A549 (cell line): ENCODE results near the gene RXRA. TPM values are rescaled to one million over a fixed set of nuclear protein-coding genes. Genes with fewer than 3 reads are reported as not detected.

Experiments
- ATAC-seq, 2 experiments: fragments of 200-7000 bp in 1 of 2; fragments of >200 bp in 1 of 2; cut with Nextera tagmentation in 1 of 2; cut with Tn5 transposase in 1 of 2; 3 replicates each; pipeline versions ENCODE4 v1.8.0 to v1.9.1; 2018 to 2020; ENCODE audit warnings: mild to moderate bottlenecking in 1 of 2, moderate library complexity in 1 of 2
- CTCF ChIA-PET: fragments of 300-600 bp; sonication (Branson Sonifier 250); formaldehyde crosslinking; extraction: SDS; loops from one replicate; lab custom pipeline; 2021; ENCODE audit warnings: antibody characterized with exemption, inconsistent platforms; lab: Yijun Ruan, JAX
- POLR2A ChIA-PET: fragments of 350-600 bp; formaldehyde crosslinking; extraction: SDS; loops from one replicate; lab custom pipeline; 2021; ENCODE audit warnings: antibody characterized with exemption, inconsistent platforms; lab: Yijun Ruan, JAX
- DNase-seq, 2 experiments: peaks; one replicate each; pipeline versions ENCODE4 v3.0.0 to v3.0.0-alpha.2; 2011 to 2016; ENCODE audit warnings: low read depth in 1 of 2, low spot score in 1 of 2
- FAIRE-seq: peaks from 2 replicates; lab custom pipeline; 2011; peaks lifted over from hg19 to GRCh38; lab: Jason Lieb, UNC
- H3K27ac ChIP-seq, 2 experiments: fragments of >200 bp; sonication (Bioruptor Twin); formaldehyde crosslinking; 3 replicates each; pipeline ENCODE4 v1.5.1; 2016 to 2017
- H3K4me1 ChIP-seq: fragments of >200 bp; sonication (Bioruptor Twin); formaldehyde crosslinking; 3 replicates; pipeline ENCODE4 v1.6.1; 2016
- H3K4me2 ChIP-seq: fragments of >200 bp; sonication (Bioruptor Twin); formaldehyde crosslinking; 3 replicates; pipeline ENCODE4 v1.6.1; 2016
- H3K4me3 ChIP-seq: fragments of >200 bp; sonication (Bioruptor Twin); formaldehyde crosslinking; 3 replicates; pipeline ENCODE4 v1.5.1; 2016
- H3K9me3 ChIP-seq: fragments of >200 bp; sonication (Bioruptor Twin); formaldehyde crosslinking; 3 replicates; pipeline ENCODE4 v1.6.1; 2016
- CHD2 ChIP-seq: fragments of 150-350 bp; IDR thresholded peaks from 2 replicates; pipeline ENCODE4 v1.6.1; 2014; ENCODE audit warnings: low read length; ENCODE audit not compliant: partially characterized antibody
- EHF ChIP-seq: fragments of 250-450 bp; sonication (Bioruptor Pico); IDR thresholded peaks from 2 replicates; pipeline ENCODE4 v1.5.0; 2020; ENCODE audit warnings: mild to moderate bottlenecking
- EP300 ChIP-seq, 2 experiments: fragments of >200 bp; sonication (Bioruptor Twin); formaldehyde crosslinking; IDR thresholded peaks; 2 replicates in 1 of 2; 3 replicates in 1 of 2; pipeline ENCODE4 v1.6.1; 2016 to 2017
- FOSL2 ChIP-seq, 2 experiments: fragments of 450-650 bp in 1 of 2; fragments of >200 bp in 1 of 2; sonication (Bioruptor Twin) in 1 of 2; formaldehyde crosslinking; IDR thresholded peaks; 2 replicates each; pipeline versions ENCODE4 v1.5.0 to v1.6.1; 2016 to 2020; ENCODE audit warnings: mild to moderate bottlenecking in 1 of 2, moderate library complexity in 1 of 2
- FOXS1 ChIP-seq: fragments of 250-450 bp; sonication (Bioruptor Pico); IDR thresholded peaks from 2 replicates; pipeline ENCODE4 v1.5.0; 2020; ENCODE audit warnings: mild to moderate bottlenecking, moderate library complexity
- HEYL ChIP-seq: fragments of 250-450 bp; sonication (Bioruptor Pico); IDR thresholded peaks from 2 replicates; pipeline ENCODE4 v1.8.0; 2021; ENCODE audit warnings: mild to moderate bottlenecking, moderate library complexity
- HOXB13 ChIP-seq: fragments of 250-450 bp; sonication (Bioruptor Pico); IDR thresholded peaks from 2 replicates; pipeline ENCODE4 v1.5.0; 2020; ENCODE audit warnings: low read depth, mild to moderate bottlenecking, moderate library complexity
- HOXB5 ChIP-seq: fragments of 250-450 bp; sonication (Bioruptor Pico); IDR thresholded peaks from 2 replicates; pipeline ENCODE4 v1.5.0; 2020; ENCODE audit warnings: mild to moderate bottlenecking, moderate library complexity
- KDM1A ChIP-seq: fragments of 200-600 bp; sonication (generic); IDR thresholded peaks from 2 replicates; pipeline ENCODE4 v1.6.1; 2016; ENCODE audit warnings: low read depth, mild to moderate bottlenecking
- KDM5A ChIP-seq: fragments of 200-600 bp; sonication (generic); IDR thresholded peaks from 2 replicates; pipeline ENCODE4 v1.6.1; 2016; ENCODE audit warnings: antibody characterized with exemption, mild to moderate bottlenecking
- MAZ ChIP-seq: fragments of 150-350 bp; IDR thresholded peaks from 2 replicates; pipeline ENCODE4 v1.6.1; 2014; ENCODE audit warnings: antibody characterized with exemption, low read depth, low read length, borderline replicate concordance
- NFE2L2 ChIP-seq: fragments of 150-350 bp; conservative IDR thresholded peaks from 2 replicates; pipeline ENCODE4 v1.6.1; 2014; ENCODE audit warnings: low read length
- NPAS2 ChIP-seq: fragments of 250-450 bp; sonication (Bioruptor Pico); IDR thresholded peaks from 2 replicates; pipeline ENCODE4 v1.8.0; 2022; ENCODE audit warnings: mild to moderate bottlenecking, moderate library complexity, borderline replicate concordance
- NR3C1 ChIP-seq: fragments of >200 bp; sonication (Bioruptor Twin); formaldehyde crosslinking; IDR thresholded peaks from 3 replicates; pipeline ENCODE4 v1.6.1; 2017
- RARB ChIP-seq: fragments of 250-450 bp; sonication (Bioruptor Pico); IDR thresholded peaks from 2 replicates; pipeline ENCODE4 v1.8.0; 2021; ENCODE audit warnings: mild to moderate bottlenecking, moderate library complexity
- RCOR1 ChIP-seq: fragments of 150-350 bp; IDR thresholded peaks from 2 replicates; pipeline ENCODE4 v1.6.1; 2014; ENCODE audit warnings: antibody characterized with exemption, low read length, low read depth
- RFX5 ChIP-seq: fragments of 450-650 bp; IDR thresholded peaks from 2 replicates; pipeline ENCODE4 v1.7.1; 2014; ENCODE audit warnings: antibody characterized with exemption, mild to moderate bottlenecking, moderate library complexity
- RNF2 ChIP-seq: fragments of 200-600 bp; sonication (generic); IDR thresholded peaks from 2 replicates; pipeline ENCODE4 v1.6.1; 2016; ENCODE audit warnings: low read depth, mild to moderate bottlenecking, antibody characterized with exemption, moderate library complexity, borderline replicate concordance
- SMC3 ChIP-seq: fragments of >200 bp; sonication (Bioruptor Twin); formaldehyde crosslinking; IDR thresholded peaks from 3 replicates; pipeline ENCODE4 v1.6.1; 2018; ENCODE audit warnings: inconsistent platforms
- TP53 ChIP-seq: fragments of 250-450 bp; sonication (Bioruptor Pico); IDR thresholded peaks from 2 replicates; pipeline ENCODE4 v1.5.0; 2021; ENCODE audit warnings: mild to moderate bottlenecking, moderate library complexity
- ZC3H11A ChIP-seq: fragments of 450-650 bp; IDR thresholded peaks from 2 replicates; pipeline ENCODE4 v1.6.1; 2014; ENCODE audit warnings: antibody characterized with exemption, mild to moderate bottlenecking
- ZSCAN20 ChIP-seq: fragments of 250-450 bp; sonication (Bioruptor Pico); IDR thresholded peaks from 2 replicates; pipeline ENCODE4 v1.8.0; 2022; ENCODE audit warnings: mild to moderate bottlenecking, moderate library complexity
- WGBS: methylation state at CpG from one replicate; pipeline ENCODE4 v1.1.6; 2017; ENCODE audit errors: missing lambda C conversion rate; 5-methylcytosine and 5-hydroxymethylcytosine counted together
- polyA plus RNA-seq, 4 experiments: library from polyadenylated mRNA; depleted of rRNA in 3 of 4; stranded (reverse); fragments of >200 nt; fragmentation: RNase III in 1 of 4; extraction: RNeasy Plus Mini Kit Qiagen cat#74134 plus additional on column Dnase treatment in 1 of 4; gene quantifications; 2 replicates in 3 of 4; 3 replicates in 1 of 4; pipeline ENCODE4 v1.2.3, GENCODE V29; 2011 to 2017
- TF ChIP-seq, protein P1 (sequence below): IDR thresholded peaks from 2 replicates; pipeline ENCODE4 v1.6.1; 2012; ENCODE audit warnings: low read depth, borderline replicate concordance
- TF ChIP-seq, protein P2 (sequence below): fragments of 250-450 bp; sonication (Bioruptor Pico); IDR thresholded peaks from 2 replicates; pipeline ENCODE4 v1.5.0; 2021; ENCODE audit warnings: mild to moderate bottlenecking, moderate library complexity, borderline replicate concordance
- TF ChIP-seq, protein P3 (sequence below): fragments of >200 bp; sonication (Bioruptor Twin); formaldehyde crosslinking; IDR thresholded peaks from 2 replicates; pipeline ENCODE4 v1.6.1; 2016
- TF ChIP-seq, protein P4 (sequence below): IDR thresholded peaks from 2 replicates; pipeline ENCODE4 v1.6.1; 2012
- TF ChIP-seq, protein P5 (sequence below): fragments of 150-350 bp; IDR thresholded peaks from 2 replicates; pipeline ENCODE4 v1.6.1; 2014; ENCODE audit warnings: low read depth, mild to moderate bottlenecking, low read length
- TF ChIP-seq, protein P6 (sequence below): fragments of 450-650 bp; IDR thresholded peaks from 2 replicates; pipeline ENCODE4 v1.6.1; 2014; ENCODE audit warnings: antibody characterized with exemption

The RXRA gene
- polyA plus RNA-seq, 2 of the 4 experiments (the other 2 are of a cell fraction): 6.6 to 23.9 TPM

DNA sequence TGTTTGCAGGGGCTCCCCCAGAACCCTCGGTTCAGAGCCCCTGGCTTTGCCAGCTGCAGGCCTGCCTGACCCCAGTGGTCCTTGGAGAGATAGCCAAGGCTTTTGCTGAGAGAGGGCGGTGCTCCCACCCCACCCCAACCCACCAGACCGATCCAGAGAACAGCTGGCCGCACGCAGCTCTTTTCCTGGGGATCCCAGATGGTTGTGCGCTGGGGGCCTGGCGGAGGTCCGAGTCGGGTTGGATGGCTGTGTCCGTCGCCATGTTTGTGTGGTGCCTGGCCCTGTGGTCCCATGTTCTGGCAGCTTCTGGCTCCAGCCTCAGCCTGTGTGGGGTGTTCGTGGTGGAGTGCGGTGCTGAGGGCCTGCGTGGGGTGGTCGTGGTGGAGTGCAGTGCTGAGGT lies 97.5 kb downstream of the RXRA start:
- POLR2A ChIA-PET: no interaction called here
- ATAC-seq: no peak
- no peak for DNase-seq
- no peak for TF ChIP-seq MAZ
- no peak overlapping the region for H3K4me3 ChIP-seq
- FAIRE-seq: no peak
- H3K4me1 ChIP-seq: peaks cover 11% of the 10 kb centered on the region; the same call in 2 of the 3 replicates
- H3K27ac ChIP-seq: no peak overlapping the region
- H3K4me2 ChIP-seq: no peak overlapping the region
- no peaks in the 10 kb centered on the region for H3K9me3 ChIP-seq
- WGBS: 95% methylated on average over 9 of the region's 15 CpGs
- CTCF ChIA-PET: interaction anchor here (1.0 to 1.9 kb wide), 5 partner anchors 10 to 253 kb away, joined by 3 to 7 read pairs (median 5); no protein-coding TSS in a partner anchor

DNA sequence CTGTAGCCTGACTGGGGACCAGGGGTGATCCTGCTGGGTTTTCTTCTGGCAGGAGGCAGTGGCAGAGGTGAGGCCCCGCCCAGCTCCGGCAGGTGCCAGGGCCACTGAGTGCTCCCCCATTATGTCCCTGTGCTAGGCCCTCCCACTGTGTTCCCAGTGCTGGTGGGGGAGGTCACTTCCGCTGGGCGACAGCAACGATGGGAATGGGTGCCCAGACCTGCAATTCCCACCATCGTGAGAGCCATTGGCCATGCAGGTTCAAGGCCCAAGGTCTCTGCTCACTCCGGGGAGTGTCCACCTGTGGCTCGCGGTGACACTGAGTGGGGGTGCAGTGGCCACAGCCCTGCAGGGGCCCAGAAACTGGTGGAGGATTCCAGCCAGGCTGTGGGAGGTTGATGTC lies 98.6 kb downstream of the RXRA start:
- Histone ChIP-seq H3K27ac (no peak overlapping the region), H3K9me3 (no peaks in the 10 kb centered on the region), H3K4me1 (peaks cover 5% of the 10 kb centered on the region; the same call in 1 of the 3 replicates), H3K4me2 (no peak overlapping the region), H3K4me3 (no peak overlapping the region)
- WGBS: 86% methylated on average over 8 of the region's 9 CpGs
- no peak for TF ChIP-seq RARB (CRISPR knock-in tag)
- TF ChIP-seq NR3C1: no peak
- no peak for TF ChIP-seq CHD2
- TF ChIP-seq KDM5A: no peak
- TF ChIP-seq, protein P1, sequence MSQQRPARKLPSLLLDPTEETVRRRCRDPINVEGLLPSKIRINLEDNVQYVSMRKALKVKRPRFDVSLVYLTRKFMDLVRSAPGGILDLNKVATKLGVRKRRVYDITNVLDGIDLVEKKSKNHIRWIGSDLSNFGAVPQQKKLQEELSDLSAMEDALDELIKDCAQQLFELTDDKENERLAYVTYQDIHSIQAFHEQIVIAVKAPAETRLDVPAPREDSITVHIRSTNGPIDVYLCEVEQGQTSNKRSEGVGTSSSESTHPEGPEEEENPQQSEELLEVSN: no peak
- TF ChIP-seq RFX5: no peak
- TF ChIP-seq, protein P2, sequence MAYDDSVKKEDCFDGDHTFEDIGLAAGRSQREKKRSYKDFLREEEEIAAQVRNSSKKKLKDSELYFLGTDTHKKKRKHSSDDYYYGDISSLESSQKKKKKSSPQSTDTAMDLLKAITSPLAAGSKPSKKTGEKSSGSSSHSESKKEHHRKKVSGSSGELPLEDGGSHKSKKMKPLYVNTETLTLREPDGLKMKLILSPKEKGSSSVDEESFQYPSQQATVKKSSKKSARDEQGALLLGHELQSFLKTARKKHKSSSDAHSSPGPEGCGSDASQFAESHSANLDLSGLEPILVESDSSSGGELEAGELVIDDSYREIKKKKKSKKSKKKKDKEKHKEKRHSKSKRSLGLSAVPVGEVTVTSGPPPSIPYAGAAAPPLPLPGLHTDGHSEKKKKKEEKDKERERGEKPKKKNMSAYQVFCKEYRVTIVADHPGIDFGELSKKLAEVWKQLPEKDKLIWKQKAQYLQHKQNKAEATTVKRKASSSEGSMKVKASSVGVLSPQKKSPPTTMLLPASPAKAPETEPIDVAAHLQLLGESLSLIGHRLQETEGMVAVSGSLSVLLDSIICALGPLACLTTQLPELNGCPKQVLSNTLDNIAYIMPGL (CRISPR knock-in tag): no peak
- no peak for TF ChIP-seq ZSCAN20 (CRISPR knock-in tag)
- no peak for TF ChIP-seq EHF (CRISPR knock-in tag)
- no peak for TF ChIP-seq NPAS2 (CRISPR knock-in tag)
- no peak for TF ChIP-seq TP53 (CRISPR knock-in tag)
- TF ChIP-seq NFE2L2: no peak
- no peak for TF ChIP-seq SMC3
- DNase-seq (no peak), ATAC-seq (no peak), FAIRE-seq (no peak)
- CTCF ChIA-PET: interaction anchor here (1.7 to 2.1 kb wide), 3 partner anchors 18 to 254 kb away, joined by 6 to 7 read pairs (median 6); no protein-coding TSS in a partner anchor
- POLR2A ChIA-PET: no interaction called here

DNA sequence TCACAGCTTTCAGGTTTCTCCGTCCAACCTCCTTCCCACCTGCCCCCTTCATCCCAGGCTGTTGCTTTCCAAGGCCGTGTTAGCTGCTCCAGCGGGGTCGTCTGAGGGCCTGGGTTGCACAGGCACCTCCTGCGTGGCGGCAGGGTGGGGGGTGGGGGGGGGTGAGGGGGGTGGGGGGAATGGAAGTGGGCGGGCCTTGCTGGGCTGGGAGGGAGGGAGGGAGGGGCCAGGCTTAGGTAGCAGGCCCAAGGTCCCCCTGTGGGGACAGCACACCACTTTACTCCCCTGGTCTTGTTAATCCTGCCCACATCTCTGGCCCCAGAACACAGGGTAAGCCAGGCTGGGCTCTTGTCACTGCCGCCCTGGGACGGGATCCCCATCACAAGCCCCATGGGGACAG lies 99.1 kb downstream of the RXRA start:
- ATAC-seq: no peak
- ChIA-PET POLR2A (no interaction called here), CTCF (interaction anchor here (1.9 to 2.1 kb wide), 2 partner anchors 18 to 255 kb away, joined by 6 to 7 read pairs; no protein-coding TSS in a partner anchor)
- H3K4me3 ChIP-seq: no peak overlapping the region
- DNase-seq: no peak
- peaks cover 5% of the 10 kb centered on the region; the same call in 1 of the 3 replicates for H3K4me1 ChIP-seq
- no peaks in the 10 kb centered on the region for H3K9me3 ChIP-seq
- 100% methylated on average over 3 of the region's 9 CpGs for WGBS
- FAIRE-seq: no peak
- no peak overlapping the region for H3K4me2 ChIP-seq
- H3K27ac ChIP-seq: no peak overlapping the region
- TF ChIP-seq HEYL (CRISPR knock-in tag) (no peak), RCOR1 (no peak), RNF2 (no peak), KDM5A (no peak), RARB (CRISPR knock-in tag) (no peak), FOSL2 (IDR thresholded peaks at IDR 0.05) (no peak), FOSL2 (CRISPR knock-in tag; IDR thresholded peaks at IDR 0.05) (no peak), FOXS1 (CRISPR knock-in tag) (no peak), ZC3H11A (no peak), RFX5 (no peak), NR3C1 (no peak), HOXB13 (CRISPR knock-in tag) (no peak), HOXB5 (no peak), KDM1A (no peak), EP300 (IDR thresholded peaks at IDR 0.05) (no peak)
- TF ChIP-seq, protein P1: no peak
- TF ChIP-seq, protein P3, sequence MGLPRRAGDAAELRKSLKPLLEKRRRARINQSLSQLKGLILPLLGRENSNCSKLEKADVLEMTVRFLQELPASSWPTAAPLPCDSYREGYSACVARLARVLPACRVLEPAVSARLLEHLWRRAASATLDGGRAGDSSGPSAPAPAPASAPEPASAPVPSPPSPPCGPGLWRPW: no peak
- TF ChIP-seq, protein P4, sequence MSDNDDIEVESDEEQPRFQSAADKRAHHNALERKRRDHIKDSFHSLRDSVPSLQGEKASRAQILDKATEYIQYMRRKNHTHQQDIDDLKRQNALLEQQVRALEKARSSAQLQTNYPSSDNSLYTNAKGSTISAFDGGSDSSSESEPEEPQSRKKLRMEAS: no peak
- TF ChIP-seq, protein P5, sequence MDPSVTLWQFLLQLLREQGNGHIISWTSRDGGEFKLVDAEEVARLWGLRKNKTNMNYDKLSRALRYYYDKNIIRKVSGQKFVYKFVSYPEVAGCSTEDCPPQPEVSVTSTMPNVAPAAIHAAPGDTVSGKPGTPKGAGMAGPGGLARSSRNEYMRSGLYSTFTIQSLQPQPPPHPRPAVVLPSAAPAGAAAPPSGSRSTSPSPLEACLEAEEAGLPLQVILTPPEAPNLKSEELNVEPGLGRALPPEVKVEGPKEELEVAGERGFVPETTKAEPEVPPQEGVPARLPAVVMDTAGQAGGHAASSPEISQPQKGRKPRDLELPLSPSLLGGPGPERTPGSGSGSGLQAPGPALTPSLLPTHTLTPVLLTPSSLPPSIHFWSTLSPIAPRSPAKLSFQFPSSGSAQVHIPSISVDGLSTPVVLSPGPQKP: no peak
- TF ChIP-seq, protein P6, sequence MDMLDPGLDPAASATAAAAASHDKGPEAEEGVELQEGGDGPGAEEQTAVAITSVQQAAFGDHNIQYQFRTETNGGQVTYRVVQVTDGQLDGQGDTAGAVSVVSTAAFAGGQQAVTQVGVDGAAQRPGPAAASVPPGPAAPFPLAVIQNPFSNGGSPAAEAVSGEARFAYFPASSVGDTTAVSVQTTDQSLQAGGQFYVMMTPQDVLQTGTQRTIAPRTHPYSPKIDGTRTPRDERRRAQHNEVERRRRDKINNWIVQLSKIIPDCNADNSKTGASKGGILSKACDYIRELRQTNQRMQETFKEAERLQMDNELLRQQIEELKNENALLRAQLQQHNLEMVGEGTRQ: no peak
